Measurements from ENCODE around the gene HLCS.

DNA sequence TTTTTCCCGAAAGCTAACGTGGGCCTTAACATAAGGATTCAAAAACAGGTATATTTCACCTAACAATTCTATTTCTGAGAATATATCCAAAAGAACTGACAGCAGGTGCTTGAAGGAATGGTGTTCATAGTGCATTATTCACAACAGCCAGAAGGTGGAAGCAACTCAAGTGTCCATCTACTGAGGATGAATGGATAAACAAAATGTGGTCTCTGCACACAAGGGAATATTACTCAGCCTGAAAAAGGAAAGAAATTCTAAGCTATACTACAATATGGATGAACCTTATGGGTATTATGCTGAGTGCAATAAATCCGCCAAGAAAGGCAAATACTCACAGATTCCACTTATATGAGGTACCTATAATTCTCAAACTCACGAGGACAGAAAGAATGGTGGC is 33.9 kb upstream of the HLCS start:
- no peak for TF ChIP-seq ZNF274 (IDR thresholded peaks at IDR 0.05; ENCODE audit: low read depth, low read length)
- TF ChIP-seq SUZ12 (IDR thresholded peaks at IDR 0.05; ENCODE audit: extremely low read depth, insufficient read depth, insufficient read length): no peak

Measured in NT2/D1 (cell line).